Measurements from ENCODE around the gene KANSL3.

DNA sequence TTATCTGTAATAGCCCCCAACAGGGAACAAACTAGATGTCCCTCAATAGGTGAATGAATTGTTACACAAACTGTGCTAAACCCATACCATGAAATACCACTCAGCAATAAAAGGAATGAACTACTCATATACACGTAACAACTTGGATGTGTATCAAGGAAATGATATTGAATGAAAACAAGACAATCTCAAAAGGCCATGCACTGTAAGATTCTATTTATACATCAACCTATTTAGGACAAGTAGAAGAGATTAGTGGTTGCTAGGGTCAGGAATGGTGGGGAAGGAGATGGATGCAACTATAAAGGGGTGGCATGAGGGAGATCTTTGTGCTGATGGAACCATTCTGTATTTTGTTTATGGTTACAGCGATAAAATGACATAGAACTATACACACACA lies 47.1 kb downstream of the KANSL3 start:
- TF ChIP-seq, protein P1, sequence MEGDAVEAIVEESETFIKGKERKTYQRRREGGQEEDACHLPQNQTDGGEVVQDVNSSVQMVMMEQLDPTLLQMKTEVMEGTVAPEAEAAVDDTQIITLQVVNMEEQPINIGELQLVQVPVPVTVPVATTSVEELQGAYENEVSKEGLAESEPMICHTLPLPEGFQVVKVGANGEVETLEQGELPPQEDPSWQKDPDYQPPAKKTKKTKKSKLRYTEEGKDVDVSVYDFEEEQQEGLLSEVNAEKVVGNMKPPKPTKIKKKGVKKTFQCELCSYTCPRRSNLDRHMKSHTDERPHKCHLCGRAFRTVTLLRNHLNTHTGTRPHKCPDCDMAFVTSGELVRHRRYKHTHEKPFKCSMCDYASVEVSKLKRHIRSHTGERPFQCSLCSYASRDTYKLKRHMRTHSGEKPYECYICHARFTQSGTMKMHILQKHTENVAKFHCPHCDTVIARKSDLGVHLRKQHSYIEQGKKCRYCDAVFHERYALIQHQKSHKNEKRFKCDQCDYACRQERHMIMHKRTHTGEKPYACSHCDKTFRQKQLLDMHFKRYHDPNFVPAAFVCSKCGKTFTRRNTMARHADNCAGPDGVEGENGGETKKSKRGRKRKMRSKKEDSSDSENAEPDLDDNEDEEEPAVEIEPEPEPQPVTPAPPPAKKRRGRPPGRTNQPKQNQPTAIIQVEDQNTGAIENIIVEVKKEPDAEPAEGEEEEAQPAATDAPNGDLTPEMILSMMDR (IDR thresholded peaks at IDR 0.05; ENCODE audit: extremely low read depth in 1 of 2, insufficient read depth in 1 of 2, low read depth in 1 of 2, low read length in 2 of 2) = no peak
- TF ChIP-seq JUN (IDR thresholded peaks at IDR 0.05; ENCODE audit: borderline replicate concordance, insufficient read depth, insufficient read length, low read depth) = no peak
- TF ChIP-seq EZH2 (IDR thresholded peaks at IDR 0.05; ENCODE audit: borderline replicate concordance, low read depth, low read length, severe bottlenecking) = no peak

Data from endothelial cell of umbilical vein (primary cell).